GM12878 (cell line): ENCODE data around the gene FAM222A. TPM values are rescaled to one million over a fixed set of nuclear protein-coding genes. Genes with fewer than 3 reads are reported as not detected.

Source experiments
- BHLHE40 ChIP-seq, 2 experiments: fragments of 450-650 bp in 1 of 2; IDR thresholded peaks; 2 replicates each; pipeline ENCODE4 v1.6.1; 2011 to 2017; ENCODE audit warnings: low read depth in 2 of 2, borderline replicate concordance in 1 of 2, improper control_type of control experiment in 1 of 2, low read length in 1 of 2, mild to moderate bottlenecking in 1 of 2
- E2F4 ChIP-seq: IDR thresholded peaks from 2 replicates; pipeline ENCODE4 v1.6.1; 2012; ENCODE audit warnings: low read depth, low read length, improper control_type of control experiment
- POLR2AphosphoS2 ChIP-seq: IDR thresholded peaks from 2 replicates; pipeline ENCODE4 v1.6.1; 2011; ENCODE audit warnings: low read depth, mild to moderate bottlenecking, low read length, improper control_type of control experiment, moderate library complexity
- SMAD1 ChIP-seq: fragments of 450-650 bp; IDR thresholded peaks from 2 replicates; pipeline ENCODE4 v1.6.1; 2018; ENCODE audit warnings: mild to moderate bottlenecking, low read depth; ENCODE audit not compliant: partially characterized antibody
- ZBTB4 ChIP-seq: fragments of 450-650 bp; formaldehyde crosslinking; IDR thresholded peaks from 2 replicates; pipeline ENCODE4 v1.4.0; 2022; ENCODE audit warnings: mild to moderate bottlenecking, moderate library complexity
- ZNF207 ChIP-seq: fragments of 450-650 bp; IDR thresholded peaks from 2 replicates; pipeline ENCODE4 v1.6.1; 2014; ENCODE audit warnings: antibody characterized with exemption, mild to moderate bottlenecking, borderline replicate concordance
- polyA plus RNA-seq, 11 experiments: library from polyadenylated mRNA; depleted of rRNA in 4 of 11; unstranded in 6 of 11; stranded (reverse) in 5 of 11; fragments of >200 nt; fragmentation: Nextera tagmentation in 4 of 11; fragmentation: Illumina TruSeq in 1 of 11; extraction: Ambion mirVana in 4 of 11; extraction: Trizol in 1 of 11; gene quantifications; 1 replicate in 1 of 11; 2 replicates in 10 of 11; pipeline versions ENCODE4 v1.2.1 to v1.2.3, GENCODE V29; 2011 to 2016; ENCODE audit warnings: inconsistent platforms in 2 of 11, missing spikeins in 2 of 11, low read depth in 1 of 11
- total RNA-seq, 4 experiments: library from RNA; depleted of rRNA in 3 of 4; stranded (reverse); fragments of >200 nt in 3 of 4; fragmentation: Illumina TruSeq in 1 of 4; extraction: Trizol in 1 of 4; gene quantifications; 2 replicates each; pipeline versions ENCODE4 v1.2.1 to v1.2.3, GENCODE V29; 2013 to 2021
- TF ChIP-seq, protein P1 (sequence below): IDR thresholded peaks from 2 replicates; pipeline ENCODE4 v1.6.1; 2011; ENCODE audit warnings: borderline replicate concordance, low read depth, mild to moderate bottlenecking, moderate library complexity, mixed read lengths, low read length; ENCODE audit not compliant: insufficient read depth; ENCODE audit errors: extremely low read length

FAM222A gene
- total and polyA plus RNA-seq, 10 of the 15 experiments (the other 5 are each of a cell fraction or from before 2014, with no cell fraction given): 0.04 to 0.49 (median 0.14) TPM; not detected in 3

DNA sequence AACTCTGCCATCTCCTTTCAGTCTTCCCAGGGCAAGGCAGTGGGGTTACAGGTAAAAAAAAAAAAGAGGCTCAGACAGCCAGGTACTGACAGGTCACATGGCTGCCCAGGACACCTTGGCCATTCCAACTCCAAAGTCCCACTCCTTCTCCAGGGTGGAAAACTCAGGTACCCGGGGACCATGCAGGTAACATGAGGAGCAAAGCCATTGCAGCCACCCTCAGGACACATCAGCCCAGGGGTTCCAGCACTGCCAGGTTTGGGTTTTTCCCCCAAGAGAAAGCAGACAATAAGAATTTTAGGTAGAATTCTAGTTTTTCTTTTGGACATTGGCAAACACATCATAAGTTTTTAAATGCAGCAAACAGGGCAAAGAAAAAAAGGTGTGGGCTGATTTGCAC is 15.3 kb downstream of the FAM222A start (continued):
- TF ChIP-seq POLR2AphosphoS2 (no peak), ZNF207 (no peak), SMAD1 (no peak), E2F4 (no peak), BHLHE40 (IDR thresholded peaks at IDR 0.05; ENCODE audit: borderline replicate concordance in 1 of 2, low read depth in 2 of 2, low read length in 1 of 2) (no peak), ZBTB4 (CRISPR knock-in tag) (no peak)
- TF ChIP-seq, protein P1, sequence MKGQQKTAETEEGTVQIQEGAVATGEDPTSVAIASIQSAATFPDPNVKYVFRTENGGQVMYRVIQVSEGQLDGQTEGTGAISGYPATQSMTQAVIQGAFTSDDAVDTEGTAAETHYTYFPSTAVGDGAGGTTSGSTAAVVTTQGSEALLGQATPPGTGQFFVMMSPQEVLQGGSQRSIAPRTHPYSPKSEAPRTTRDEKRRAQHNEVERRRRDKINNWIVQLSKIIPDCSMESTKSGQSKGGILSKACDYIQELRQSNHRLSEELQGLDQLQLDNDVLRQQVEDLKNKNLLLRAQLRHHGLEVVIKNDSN: no peak
